Activated CD8-positive, alpha-beta T cell treated with anti-CD3 and anti-CD28 coated beads for 36 hours (primary cell): ENCODE results near the gene SPECC1. TPM values are rescaled to one million over a fixed set of nuclear protein-coding genes. Genes with fewer than 3 reads are reported as not detected.
"Not testable (repeated sequence)": the region's sequence is repeated elsewhere in the genome, so short reads cannot be mapped to it uniquely, and the experiment has no call there.

ENCODE experiments used
- ATAC-seq: fragments of 200-7000 bp; cut with Tn5 transposase; one replicate; pipeline ENCODE4 v1.10.0; 2021; ENCODE audit warnings: mild to moderate bottlenecking, moderate library complexity
- CTCF ChIA-PET: fragments of 350-600 bp; sonication (Branson Sonifier 250); formaldehyde crosslinking; loops from one replicate; lab custom pipeline; 2021; ENCODE audit warnings: antibody characterized with exemption; lab: Charles Lee
- POLR2A ChIA-PET: fragments of 350-600 bp; sonication (Branson Sonifier 250); formaldehyde crosslinking; loops from one replicate; lab custom pipeline; 2021; ENCODE audit warnings: antibody characterized with exemption; lab: Charles Lee
- DNase-seq: peaks from one replicate; pipeline ENCODE4 v3.0.0-alpha.2; 2020
- H3K27ac Mint-ChIP-seq: one replicate; pipeline ENCODE4 v1.8.0; 2021; ENCODE audit warnings: mild to moderate bottlenecking, mixed read lengths
- H3K27me3 Mint-ChIP-seq: one replicate; pipeline ENCODE4 v1.8.0; 2021; ENCODE audit warnings: mixed read lengths
- H3K36me3 Mint-ChIP-seq: one replicate; pipeline ENCODE4 v1.8.0; 2021; ENCODE audit warnings: low read depth, mixed read lengths
- H3K4me1 Mint-ChIP-seq: one replicate; pipeline ENCODE4 v1.8.0; 2021; ENCODE audit warnings: low read depth, mixed read lengths
- H3K4me3 Mint-ChIP-seq: one replicate; pipeline ENCODE4 v1.8.0; 2021; ENCODE audit warnings: mild to moderate bottlenecking, moderate library complexity, mixed read lengths
- H3K9me3 Mint-ChIP-seq: one replicate; pipeline ENCODE4 v1.8.0; 2021; ENCODE audit warnings: mixed read lengths
- CTCF ChIP-seq: fragments of 200-600 bp; IDR thresholded peaks from one replicate; pipeline ENCODE4 v1.8.0; 2022; ENCODE audit warnings: antibody characterized with exemption, mild to moderate bottlenecking
- intact Hi-C: fragments of 100-400 bp; cut with micrococcal nuclease; formaldehyde crosslinking; loops from one replicate; pipeline ENCODE4 v1.10.0; 2022
- total RNA-seq, 2 experiments: library from RNA; stranded (reverse); gene quantifications; one replicate each; pipeline ENCODE4 v1.2.3, GENCODE V29; 2021

The SPECC1 gene
- total RNA-seq, 2 experiments from 2014 or later = 9.9 to 10.3 TPM

DNA sequence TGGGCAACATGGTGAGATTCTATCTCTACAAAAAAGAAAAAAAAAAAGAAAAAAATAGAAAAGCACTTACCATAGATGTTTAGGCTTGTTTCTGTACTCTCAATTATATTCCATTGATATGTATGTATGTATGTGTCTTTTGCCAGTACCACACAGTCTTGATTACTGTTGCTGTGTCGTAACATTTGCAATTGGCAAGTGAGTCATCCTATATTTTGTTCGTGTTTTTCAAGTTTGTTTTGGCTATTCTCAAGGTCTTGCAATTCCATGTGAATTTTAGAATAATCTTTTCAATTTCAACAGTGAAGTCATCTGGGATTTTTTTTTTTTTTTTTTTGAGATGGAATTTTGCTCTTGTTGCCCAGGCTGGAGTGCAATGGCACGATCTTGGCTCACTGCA, 19.3 kb downstream of the SPECC1 start:
- POLR2A ChIA-PET = no interaction called here
- TF ChIP-seq CTCF = no peak

DNA sequence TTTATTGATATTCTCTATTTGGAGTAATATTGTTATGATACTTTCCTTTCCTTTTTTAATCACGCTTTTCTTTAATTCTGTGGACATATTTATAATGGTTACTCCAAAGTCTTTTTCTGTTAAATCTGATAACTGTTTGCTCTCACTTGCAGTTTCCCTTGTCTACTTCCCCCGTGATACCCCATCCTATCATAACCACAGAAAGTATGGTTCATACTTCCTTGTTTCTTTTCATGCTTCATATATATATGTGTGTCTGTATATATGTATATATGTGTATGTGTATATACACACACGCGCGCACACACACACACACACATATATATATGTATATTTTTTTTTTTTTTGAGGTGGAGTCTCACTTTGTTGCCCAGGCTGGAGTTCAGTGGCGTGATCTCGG, 23.5 kb downstream of the SPECC1 start:
- H3K4me3 Mint-ChIP-seq = no peak overlapping the region
- intact Hi-C loops = no loop called here
- peaks cover 10% of the 10 kb centered on the region for H3K4me1 Mint-ChIP-seq
- H3K27me3 Mint-ChIP-seq = peaks cover 4% of the 10 kb centered on the region
- ChIA-PET POLR2A (no interaction called here), CTCF (no interaction called here)
- H3K36me3 Mint-ChIP-seq = no peaks in the 10 kb centered on the region
- TF ChIP-seq CTCF = no peak
- DNase-seq = no peak
- ATAC-seq = peak; percentile 53
- H3K27ac Mint-ChIP-seq = no peak overlapping the region
- H3K9me3 Mint-ChIP-seq = no peaks in the 10 kb centered on the region

More for the DNA sequence above, 19.3 kb downstream of the SPECC1 start:
- CTCF ChIA-PET = no interaction called here
- Mint-ChIP-seq H3K27me3 (peaks cover 2% of the 10 kb centered on the region), H3K9me3 (no peaks in the 10 kb centered on the region), H3K27ac (no peak overlapping the region), H3K4me1 (peaks cover 10% of the 10 kb centered on the region), H3K36me3 (no peaks in the 10 kb centered on the region), H3K4me3 (no peak overlapping the region)
- DNase-seq = no peak
- ATAC-seq = no peak
- intact Hi-C loops = no loop called here

GRCh38 chr17:20033415-20033814, 24.3 kb downstream of the SPECC1 start:
- Mint-ChIP-seq H3K27ac (no peak overlapping the region), H3K36me3 (no peaks in the 10 kb centered on the region), H3K4me1 (peaks cover 10% of the 10 kb centered on the region), H3K27me3 (peaks cover 4% of the 10 kb centered on the region), H3K4me3 (no peak overlapping the region), H3K9me3 (no peaks in the 10 kb centered on the region)
- no peak for DNase-seq
- ChIA-PET CTCF (no interaction called here), POLR2A (no interaction called here)
- no peak for ATAC-seq
- no peak for TF ChIP-seq CTCF
- intact Hi-C loops = no loop called here

- DNase-seq (no peak), ATAC-seq (no peak)
- no peaks in the 10 kb centered on the region for H3K36me3 Mint-ChIP-seq
- intact Hi-C loops = no loop called here
- H3K9me3 Mint-ChIP-seq = no peaks in the 10 kb centered on the region
- no peak for TF ChIP-seq CTCF
- ChIA-PET POLR2A (no interaction called here), CTCF (interaction anchor here (1.0 kb wide), 1 partner anchor 12 kb away, joined by 3 read pairs; no protein-coding TSS in a partner anchor)
- peaks cover 10% of the 10 kb centered on the region for H3K4me1 Mint-ChIP-seq
- H3K4me3 Mint-ChIP-seq = no peak overlapping the region
- peaks cover 4% of the 10 kb centered on the region for H3K27me3 Mint-ChIP-seq
- no peak overlapping the region for H3K27ac Mint-ChIP-seq
Measured at GRCh38 chr17:20035501-20035900, 26.3 kb downstream of the SPECC1 start.

DNA sequence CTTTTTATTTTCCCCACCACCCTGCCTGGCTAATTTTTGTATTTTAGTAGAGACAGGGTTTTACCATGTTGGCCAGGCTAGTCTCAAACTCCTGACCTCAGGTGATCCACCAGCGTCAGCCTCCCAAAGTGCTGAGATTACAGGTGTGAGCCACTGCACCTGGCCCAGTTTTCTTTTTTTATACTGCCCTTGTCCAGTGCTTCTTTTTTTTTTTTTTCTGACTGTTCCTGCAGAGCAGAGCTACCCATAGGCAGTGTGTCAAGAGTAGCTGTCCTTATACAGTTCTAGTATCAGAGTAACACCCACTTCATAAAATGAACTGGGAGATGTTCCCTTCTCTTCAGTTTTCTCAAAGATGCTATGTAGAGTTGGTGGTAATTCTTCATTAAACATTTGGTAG, 28.1 kb downstream of the SPECC1 start:
- intact Hi-C loops, H3K4me3 Mint-ChIP-seq, CTCF ChIA-PET, H3K27me3 Mint-ChIP-seq, DNase-seq, H3K9me3 Mint-ChIP-seq, ATAC-seq, POLR2A ChIA-PET, H3K27ac Mint-ChIP-seq, H3K36me3 Mint-ChIP-seq, H3K4me1 Mint-ChIP-seq: not testable (repeated sequence)

GRCh38 chr17:20039037-20039436, 29.9 kb downstream of the SPECC1 start:
- ATAC-seq (no peak), DNase-seq (no peak)
- no peak overlapping the region for H3K27ac Mint-ChIP-seq
- intact Hi-C loops = no loop called here
- ChIA-PET CTCF (no interaction called here), POLR2A (interaction anchor here (0.8 kb wide), 1 partner anchor 90 kb away, joined by 3 read pairs; no protein-coding TSS in a partner anchor)
- H3K36me3 Mint-ChIP-seq = no peaks in the 10 kb centered on the region
- H3K4me1 Mint-ChIP-seq = peaks cover 10% of the 10 kb centered on the region
- peaks cover 2% of the 10 kb centered on the region for H3K27me3 Mint-ChIP-seq
- no peak overlapping the region for H3K4me3 Mint-ChIP-seq
- TF ChIP-seq CTCF = no peak
- H3K9me3 Mint-ChIP-seq = no peaks in the 10 kb centered on the region
